Activated naive CD8-positive, alpha-beta T cell treated with anti-CD3 and anti-CD28 coated beads, Interleukin-2, amount 50 U/mL, for 24 hours (primary cell): ENCODE measurements around the gene LUM.

Source experiments
- ATAC-seq: fragments of 150-1000 bp; cut with Tn5 transposase; one replicate; pipeline ENCODE4 v1.10.0; 2021
- DNase-seq: peaks from one replicate; pipeline ENCODE4 v3.0.0; 2021
- H3K27ac Mint-ChIP-seq: one replicate; pipeline ENCODE4 v1.8.0; 2021; ENCODE audit warnings: mild to moderate bottlenecking, mixed read lengths
- H3K27me3 Mint-ChIP-seq: one replicate; pipeline ENCODE4 v1.8.0; 2021; ENCODE audit warnings: mixed read lengths
- H3K36me3 Mint-ChIP-seq: one replicate; pipeline ENCODE4 v1.8.0; 2021; ENCODE audit warnings: low read depth, mixed read lengths
- H3K4me1 Mint-ChIP-seq: one replicate; pipeline ENCODE4 v1.8.0; 2021; ENCODE audit warnings: mixed read lengths
- H3K4me3 Mint-ChIP-seq: one replicate; pipeline ENCODE4 v1.8.0; 2021; ENCODE audit warnings: mild to moderate bottlenecking, moderate library complexity, mixed read lengths
- H3K9me3 Mint-ChIP-seq: one replicate; pipeline ENCODE4 v1.8.0; 2021; ENCODE audit warnings: mixed read lengths

Gene LUM, protein sequence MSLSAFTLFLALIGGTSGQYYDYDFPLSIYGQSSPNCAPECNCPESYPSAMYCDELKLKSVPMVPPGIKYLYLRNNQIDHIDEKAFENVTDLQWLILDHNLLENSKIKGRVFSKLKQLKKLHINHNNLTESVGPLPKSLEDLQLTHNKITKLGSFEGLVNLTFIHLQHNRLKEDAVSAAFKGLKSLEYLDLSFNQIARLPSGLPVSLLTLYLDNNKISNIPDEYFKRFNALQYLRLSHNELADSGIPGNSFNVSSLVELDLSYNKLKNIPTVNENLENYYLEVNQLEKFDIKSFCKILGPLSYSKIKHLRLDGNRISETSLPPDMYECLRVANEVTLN

DNA sequence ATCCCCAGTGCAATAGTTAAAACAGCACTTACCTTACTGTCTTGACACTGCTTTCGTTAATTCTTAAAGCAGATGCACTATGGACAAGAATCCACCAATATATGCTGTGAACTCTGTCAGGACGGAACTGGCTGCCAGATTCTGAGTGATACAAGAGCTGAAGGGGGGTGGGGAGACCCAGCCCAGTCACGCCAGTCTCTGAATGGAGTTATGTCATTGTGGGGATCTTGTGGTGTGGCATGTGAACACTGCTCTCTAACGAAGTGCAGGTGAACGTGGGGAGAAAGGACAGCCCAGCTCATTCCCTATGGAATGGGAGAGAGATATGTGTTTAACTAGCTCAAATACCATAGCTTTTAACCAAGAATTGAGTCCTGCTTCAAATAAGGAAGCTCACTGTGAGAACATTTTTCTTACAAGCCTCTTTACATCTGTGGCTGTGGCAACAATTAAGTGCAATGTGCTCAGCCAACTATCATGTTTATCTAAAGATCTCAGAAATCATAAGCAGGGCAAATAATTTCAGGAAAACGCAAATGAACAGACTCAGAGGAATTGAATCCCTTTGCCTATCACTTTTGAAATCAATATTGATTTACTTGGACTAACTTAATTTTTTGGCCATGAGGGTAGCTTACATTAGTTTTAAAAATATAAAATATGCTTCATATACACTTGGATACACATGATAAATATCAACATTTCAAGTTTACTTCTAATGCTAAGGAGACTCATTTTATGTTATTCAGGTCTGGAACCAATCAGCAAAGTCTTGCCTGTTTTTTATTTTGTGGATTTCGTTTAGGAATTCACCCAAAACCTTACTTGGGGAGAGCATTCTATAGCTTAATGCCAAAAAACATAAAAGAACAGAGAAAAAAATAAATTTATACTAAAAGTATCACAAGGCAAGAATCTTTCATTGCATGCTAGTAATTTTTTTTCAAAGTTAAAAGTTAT, at the start of gene LUM:
Gene LUM (minus strand): TSS at position 129 of the 960 bp plus-strand sequence. CDS start 2,515 bp downstream, outside the sequence.
- peaks cover 4% of the 10 kb centered on the region for H3K27me3 Mint-ChIP-seq
- no peaks in the 10 kb centered on the region for H3K4me1 Mint-ChIP-seq
- ATAC-seq (no peak), DNase-seq (no peak)
- no peaks in the 10 kb centered on the region for H3K36me3 Mint-ChIP-seq
- H3K4me3 Mint-ChIP-seq, result no peak within 1 kb of the TSS
- no peaks in the 10 kb centered on the region for H3K9me3 Mint-ChIP-seq
- no peak within 1 kb of the TSS for H3K27ac Mint-ChIP-seq

DNA sequence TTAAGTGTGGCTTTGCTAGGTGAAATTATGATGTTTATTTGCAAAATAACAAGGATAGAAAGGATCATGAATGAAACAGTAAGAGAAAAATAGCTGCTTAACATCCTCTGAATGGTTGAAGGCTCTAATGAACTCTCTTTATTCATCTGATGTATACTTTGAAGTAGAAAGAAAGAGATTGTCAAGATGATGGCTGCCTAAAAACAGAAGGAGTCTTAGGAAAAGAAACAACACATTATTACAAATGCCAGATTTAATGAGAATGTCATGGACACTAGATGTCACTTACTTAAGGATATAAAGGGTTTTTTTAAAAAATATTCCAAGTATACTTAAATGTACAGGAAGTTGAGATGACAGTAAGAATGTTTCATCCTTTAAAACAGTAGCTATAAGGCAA, 49.7 kb upstream of the LUM start:
- Mint-ChIP-seq H3K4me1 (no peaks in the 10 kb centered on the region), H3K27ac (no peak overlapping the region)

DNA sequence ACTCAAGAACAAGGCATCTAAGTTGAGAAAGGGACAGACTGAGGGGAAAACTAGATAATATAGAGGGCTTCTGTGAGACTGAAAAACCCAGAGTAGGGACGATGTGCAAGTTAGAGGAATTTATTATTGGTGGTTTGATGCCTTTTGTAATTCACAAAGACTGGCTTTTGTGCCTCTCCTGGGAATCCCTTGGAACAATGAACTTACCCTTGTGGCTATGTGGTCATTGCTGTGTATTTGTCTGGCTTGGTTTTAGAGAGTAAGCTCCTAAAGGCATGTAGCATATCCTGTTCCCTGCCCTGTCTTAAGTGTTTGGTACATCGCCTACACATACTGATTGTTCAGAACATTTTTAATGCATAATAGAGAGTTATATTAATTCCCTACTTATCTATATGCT, 44.7 kb upstream of the LUM start:
- H3K27ac Mint-ChIP-seq, result no peak overlapping the region
- no peaks in the 10 kb centered on the region for H3K36me3 Mint-ChIP-seq
- DNase-seq (no peak), ATAC-seq (no peak)
- H3K4me1 Mint-ChIP-seq, result no peaks in the 10 kb centered on the region
- no peaks in the 10 kb centered on the region for H3K9me3 Mint-ChIP-seq
- H3K4me3 Mint-ChIP-seq, result no peak overlapping the region
- H3K27me3 Mint-ChIP-seq, result no peaks in the 10 kb centered on the region

More for the DNA sequence above, 49.7 kb upstream of the LUM start:
- Mint-ChIP-seq H3K36me3 (no peaks in the 10 kb centered on the region), H3K9me3 (no peaks in the 10 kb centered on the region), H3K4me3 (no peak overlapping the region), H3K27me3 (no peaks in the 10 kb centered on the region)
- DNase-seq (no peak), ATAC-seq (no peak)

DNA sequence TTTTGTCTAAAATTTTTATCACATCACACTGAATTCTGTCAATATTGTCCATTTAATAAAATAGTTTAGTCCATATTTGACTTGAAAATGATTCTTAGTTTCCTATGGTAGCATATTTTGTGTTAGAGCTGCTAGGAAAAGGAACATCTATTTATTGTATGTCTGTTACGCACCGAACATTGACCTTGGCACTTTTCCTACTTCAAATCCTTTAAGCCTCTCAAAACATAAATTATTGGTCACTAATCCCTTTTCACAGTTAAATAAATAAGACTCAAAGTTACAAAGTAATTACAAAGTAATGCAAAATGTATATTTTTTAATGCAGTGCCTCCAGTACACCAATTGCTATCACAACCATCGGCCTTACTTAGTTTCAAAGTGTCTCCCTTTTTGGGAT, 42.8 kb upstream of the LUM start:
- DNase-seq (no peak), ATAC-seq (no peak)
- Mint-ChIP-seq H3K36me3 (no peaks in the 10 kb centered on the region), H3K27me3 (no peaks in the 10 kb centered on the region), H3K4me3 (no peak overlapping the region), H3K9me3 (no peaks in the 10 kb centered on the region), H3K27ac (no peak overlapping the region), H3K4me1 (no peaks in the 10 kb centered on the region)

DNA sequence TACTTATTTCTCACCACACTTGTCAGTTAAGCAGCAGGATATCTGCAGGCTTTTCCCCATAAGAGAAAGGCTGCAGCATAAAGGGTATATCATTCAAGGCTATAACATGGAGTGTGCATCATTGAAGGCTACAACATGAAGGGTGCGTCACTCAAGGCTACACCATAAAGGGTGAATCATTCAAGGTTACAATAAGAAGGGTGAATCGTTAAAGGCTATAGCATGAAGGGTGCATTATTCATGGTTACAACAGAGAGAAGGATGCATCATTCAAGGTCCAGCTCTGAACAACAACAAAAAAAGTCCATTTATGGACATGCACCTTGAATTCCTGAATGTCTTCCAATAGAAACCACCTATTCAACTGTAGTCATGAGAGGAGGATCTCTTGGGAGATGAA, 32.8 kb upstream of the LUM start:
- H3K4me1 Mint-ChIP-seq, result no peaks in the 10 kb centered on the region
- H3K27ac Mint-ChIP-seq, result no peak overlapping the region
- H3K4me3 Mint-ChIP-seq, result no peak overlapping the region
- no peak for ATAC-seq
- DNase-seq, result no peak
- peaks cover 3% of the 10 kb centered on the region for H3K9me3 Mint-ChIP-seq
- no peaks in the 10 kb centered on the region for H3K36me3 Mint-ChIP-seq
- peaks cover 4% of the 10 kb centered on the region for H3K27me3 Mint-ChIP-seq

DNA sequence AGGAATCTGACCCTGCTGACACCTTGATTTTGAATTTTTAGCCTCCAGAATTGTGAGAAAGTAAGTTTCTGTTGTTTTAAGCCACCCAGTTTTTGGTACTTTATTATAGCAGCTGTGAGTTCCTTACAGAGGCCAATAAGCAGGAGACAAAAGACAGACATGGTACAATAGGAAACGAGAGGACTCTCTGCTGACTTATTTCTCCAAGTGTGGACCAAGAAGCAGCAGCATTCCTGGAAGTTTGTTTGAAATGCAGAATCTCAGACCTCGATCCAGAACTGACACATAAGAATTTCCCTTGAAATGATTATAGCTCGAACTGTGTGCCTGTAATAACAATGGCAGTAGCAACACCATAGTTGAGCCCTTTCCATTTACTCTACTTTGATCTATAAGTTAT, 31.9 kb upstream of the LUM start:
- no peak for ATAC-seq
- H3K27ac Mint-ChIP-seq, result no peak overlapping the region
- no peak for DNase-seq
- no peaks in the 10 kb centered on the region for H3K4me1 Mint-ChIP-seq
- H3K36me3 Mint-ChIP-seq, result no peaks in the 10 kb centered on the region
- no peak overlapping the region for H3K4me3 Mint-ChIP-seq
- H3K27me3 Mint-ChIP-seq, result peaks cover 4% of the 10 kb centered on the region
- H3K9me3 Mint-ChIP-seq, result no peaks in the 10 kb centered on the region

DNA sequence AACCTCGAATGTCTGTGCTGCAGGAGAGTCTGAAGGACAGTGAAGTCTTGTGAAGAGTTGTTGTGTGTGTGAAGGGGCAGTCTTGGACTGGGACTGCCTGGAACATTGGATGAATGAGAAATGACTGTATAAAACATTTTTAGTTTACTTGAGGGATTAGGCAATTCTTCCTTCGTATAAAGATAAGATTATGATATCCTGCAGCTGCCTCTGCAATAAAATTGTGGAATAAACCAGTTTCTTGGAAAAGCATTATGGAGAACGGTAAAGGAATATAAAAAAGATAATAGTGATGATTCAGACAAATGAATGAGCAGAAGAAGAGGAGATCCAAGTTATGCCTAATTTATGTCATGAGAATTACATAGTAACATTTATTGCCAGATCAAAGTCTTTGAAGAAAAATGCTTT, 30.9 kb upstream of the LUM start:
- Mint-ChIP-seq H3K9me3 (no peaks in the 10 kb centered on the region), H3K4me1 (no peaks in the 10 kb centered on the region)

DNA sequence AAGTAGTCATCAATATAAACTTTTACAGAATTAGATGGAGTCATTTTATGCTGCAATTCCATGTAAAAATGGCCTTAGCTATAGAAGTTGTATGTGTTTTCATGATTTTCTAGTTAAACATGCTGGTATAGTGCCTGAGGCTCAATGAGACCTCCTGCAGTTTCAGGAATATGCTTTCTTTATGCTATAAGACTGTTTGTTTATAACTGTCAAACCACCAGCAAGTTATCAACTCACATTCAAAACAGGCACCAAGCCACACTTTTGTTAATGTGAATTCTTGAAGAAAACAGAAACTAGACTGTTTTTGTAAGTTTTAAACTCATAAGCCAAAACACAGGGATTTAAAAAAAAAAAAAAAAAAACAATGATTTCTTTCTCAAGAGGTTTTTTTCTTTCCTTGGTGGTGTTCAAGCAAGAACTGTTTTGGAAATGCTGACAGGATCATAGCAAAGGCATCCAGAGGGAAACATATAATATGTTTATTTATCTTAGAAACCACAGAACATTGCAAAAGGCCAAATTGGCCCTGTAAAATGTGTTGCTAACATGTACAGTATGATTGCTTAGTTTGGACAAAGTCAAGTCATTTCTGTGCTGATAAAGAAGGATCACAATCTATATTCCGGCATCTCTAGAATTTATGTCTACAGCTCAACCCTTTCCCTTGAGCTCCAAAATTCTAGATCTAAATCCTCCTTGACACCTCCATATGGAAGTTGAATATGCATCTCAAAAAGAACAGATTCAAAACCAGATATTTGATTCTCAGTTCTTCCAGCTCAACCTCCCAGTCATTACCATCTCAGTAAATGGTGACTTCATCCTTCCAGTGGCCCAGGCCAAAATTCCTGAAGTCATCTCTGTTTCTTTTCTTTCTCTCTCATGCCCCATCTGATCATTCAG, 29.0 kb upstream of the LUM start:
- Mint-ChIP-seq H3K9me3 (peaks cover 1% of the 10 kb centered on the region), H3K36me3 (no peaks in the 10 kb centered on the region), H3K27me3 (peaks cover 5% of the 10 kb centered on the region), H3K4me3 (no peak overlapping the region), H3K4me1 (no peaks in the 10 kb centered on the region), H3K27ac (no peak overlapping the region)
- DNase-seq (no peak), ATAC-seq (no peak)

More for the DNA sequence above, 30.9 kb upstream of the LUM start:
- DNase-seq, result no peak
- no peak for ATAC-seq
- H3K4me3 Mint-ChIP-seq, result no peak overlapping the region
- no peaks in the 10 kb centered on the region for H3K36me3 Mint-ChIP-seq
- no peak overlapping the region for H3K27ac Mint-ChIP-seq
- peaks cover 4% of the 10 kb centered on the region for H3K27me3 Mint-ChIP-seq

DNA sequence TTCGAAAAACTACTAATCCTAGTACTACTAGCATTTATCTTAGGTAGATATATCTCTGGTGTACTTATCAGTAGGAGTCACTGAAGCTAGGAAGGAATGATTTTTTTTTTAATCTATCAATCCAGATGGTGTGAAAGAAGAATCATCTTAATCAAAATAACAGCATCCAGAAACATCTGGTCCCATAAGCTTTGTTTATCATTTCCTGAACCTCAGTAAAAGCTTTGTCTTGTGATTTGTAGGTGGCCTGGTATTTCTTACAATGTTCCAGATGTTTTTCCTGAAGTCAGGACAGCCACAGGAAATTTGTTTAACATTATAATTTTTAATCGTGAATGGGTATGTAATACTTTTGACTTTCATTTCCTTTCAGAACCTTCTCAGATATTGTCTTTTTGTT, 28.0 kb upstream of the LUM start:
- H3K27ac Mint-ChIP-seq, result no peak overlapping the region
- H3K36me3 Mint-ChIP-seq, result no peaks in the 10 kb centered on the region
- peaks cover 4% of the 10 kb centered on the region for H3K9me3 Mint-ChIP-seq
- ATAC-seq (no peak), DNase-seq (no peak)
- H3K4me3 Mint-ChIP-seq, result no peak overlapping the region
- H3K4me1 Mint-ChIP-seq, result no peaks in the 10 kb centered on the region
- H3K27me3 Mint-ChIP-seq, result peaks cover 7% of the 10 kb centered on the region

DNA sequence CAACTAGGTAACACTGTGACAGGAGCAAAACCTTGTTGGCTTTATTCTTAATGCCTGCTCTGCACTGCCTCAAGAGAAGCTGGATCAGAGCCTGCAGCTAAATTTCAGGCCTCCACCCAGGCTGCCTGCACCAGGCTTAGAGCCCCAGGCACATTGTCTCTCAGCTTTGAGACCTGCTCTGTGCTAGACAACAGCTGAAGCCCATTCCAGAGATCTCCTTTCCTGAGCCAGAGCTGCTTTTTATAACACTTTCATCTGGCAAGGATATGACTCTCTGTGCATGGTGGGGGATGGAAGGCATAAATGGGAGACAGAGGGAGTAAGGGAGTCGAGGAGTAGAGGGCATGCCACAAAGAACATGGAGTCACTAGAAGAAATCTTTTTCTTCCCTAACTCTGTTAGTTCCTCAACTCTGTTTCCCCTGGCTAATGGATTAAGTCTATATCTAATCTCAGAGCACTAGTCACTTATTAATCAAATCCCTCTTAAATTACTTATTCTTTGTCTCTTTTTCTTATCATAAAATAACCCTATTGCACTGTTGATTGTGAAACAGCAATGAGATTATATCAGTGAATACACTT, 27.1 kb upstream of the LUM start:
- Mint-ChIP-seq H3K9me3 (peaks cover 4% of the 10 kb centered on the region), H3K27ac (no peak overlapping the region), H3K36me3 (no peaks in the 10 kb centered on the region), H3K4me1 (no peaks in the 10 kb centered on the region), H3K4me3 (no peak overlapping the region), H3K27me3 (peaks cover 7% of the 10 kb centered on the region)
- DNase-seq (no peak), ATAC-seq (no peak)

DNA sequence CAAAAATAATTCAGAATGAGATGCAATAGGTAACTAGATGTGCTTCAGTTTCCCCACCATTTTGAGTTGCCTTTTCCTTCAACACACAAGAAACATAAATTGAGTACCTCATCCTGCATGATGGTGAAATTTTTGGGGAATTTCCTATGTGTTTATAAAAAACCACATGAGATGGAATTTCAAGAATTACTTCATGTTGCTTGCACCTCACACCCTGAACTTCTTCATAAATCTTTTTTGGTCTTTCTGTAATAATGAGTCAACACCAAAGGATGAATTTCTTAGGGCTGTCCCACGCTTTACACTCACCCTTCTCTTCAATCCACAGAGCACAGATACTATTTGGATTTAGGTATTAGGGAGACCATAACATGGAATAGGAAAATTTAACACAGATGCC, 22.6 kb upstream of the LUM start:
- no peaks in the 10 kb centered on the region for H3K36me3 Mint-ChIP-seq
- no peak overlapping the region for H3K27ac Mint-ChIP-seq
- no peak for ATAC-seq
- no peak overlapping the region for H3K4me3 Mint-ChIP-seq
- H3K27me3 Mint-ChIP-seq, result peaks cover 4% of the 10 kb centered on the region
- peaks cover 4% of the 10 kb centered on the region for H3K9me3 Mint-ChIP-seq
- no peaks in the 10 kb centered on the region for H3K4me1 Mint-ChIP-seq
- no peak for DNase-seq

DNA sequence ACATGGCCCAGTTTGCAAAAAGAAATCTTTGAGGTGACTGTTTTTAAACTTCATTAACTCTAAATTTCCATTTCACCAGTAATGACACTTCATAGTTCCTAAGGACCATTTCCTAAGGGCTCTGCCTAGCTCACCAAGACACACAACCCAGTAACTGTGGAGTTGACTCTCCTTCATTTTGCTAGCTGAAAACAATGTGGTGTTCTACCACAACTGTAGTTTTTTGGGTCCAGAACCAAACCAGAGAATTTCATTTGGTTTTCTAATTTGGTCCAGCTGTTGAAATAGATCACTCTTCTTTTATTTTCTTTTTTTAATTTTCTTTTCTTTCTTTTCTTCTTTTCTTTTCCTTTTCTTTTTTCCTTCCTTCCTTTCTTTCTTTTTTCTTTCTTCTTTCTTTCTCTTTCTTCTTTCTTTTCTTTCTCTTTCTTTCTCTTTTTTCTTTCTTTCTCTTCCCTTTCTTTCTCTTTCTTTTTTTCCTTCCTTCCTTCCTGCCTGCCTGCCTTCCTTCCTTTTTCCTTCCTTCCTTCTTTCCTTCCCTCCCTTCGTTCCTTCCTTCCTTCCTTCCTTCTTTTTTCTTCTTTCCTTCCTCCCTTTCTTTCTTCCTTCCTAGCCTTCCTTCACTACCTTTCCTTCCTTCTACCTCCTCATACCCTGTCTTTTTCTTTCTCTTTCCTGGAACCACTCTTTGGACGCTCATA, 18.5 kb upstream of the LUM start:
- no peak for DNase-seq
- H3K9me3 Mint-ChIP-seq, result no peaks in the 10 kb centered on the region
- no peaks in the 10 kb centered on the region for H3K36me3 Mint-ChIP-seq
- no peak overlapping the region for H3K27ac Mint-ChIP-seq
- no peaks in the 10 kb centered on the region for H3K4me1 Mint-ChIP-seq
- no peak overlapping the region for H3K4me3 Mint-ChIP-seq
- no peak for ATAC-seq
- H3K27me3 Mint-ChIP-seq, result peaks cover 3% of the 10 kb centered on the region

DNA sequence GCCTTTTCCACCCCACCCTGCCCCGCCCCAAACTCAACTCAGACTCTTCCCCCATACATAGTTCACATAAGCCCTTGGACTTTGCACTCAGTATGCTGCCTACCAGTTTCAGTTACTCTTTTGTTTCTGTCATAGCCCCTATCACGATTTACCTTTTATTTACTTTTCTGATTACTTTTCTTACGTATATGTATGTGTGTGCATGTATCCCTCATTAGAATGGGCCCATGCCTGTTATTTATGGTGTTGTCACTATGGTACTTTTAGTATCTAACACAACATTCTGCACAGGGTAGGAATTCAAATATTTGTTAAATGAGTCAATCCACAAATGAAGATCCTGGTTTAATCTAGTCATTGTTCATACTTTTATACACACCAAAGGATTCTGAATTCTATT, 16.5 kb upstream of the LUM start:
- Mint-ChIP-seq H3K4me1 (no peaks in the 10 kb centered on the region), H3K27me3 (peaks cover 3% of the 10 kb centered on the region), H3K9me3 (peaks cover 3% of the 10 kb centered on the region), H3K4me3 (no peak overlapping the region), H3K36me3 (no peaks in the 10 kb centered on the region), H3K27ac (no peak overlapping the region)
- ATAC-seq (no peak), DNase-seq (no peak)
